Skeletal muscle satellite cell (primary cell): ENCODE measurements around the gene RASSF8.
A peak's percentile ranks its signal among the peaks of the same experiment; 100 is the strongest.

ENCODE experiments used
- H3K27me3 ChIP-seq: 2 replicates; pipeline ENCODE4 v1.7.0; 2013; ENCODE audit warnings: low read length; ENCODE audit not compliant: control insufficient read depth, insufficient read depth
- H3K36me3 ChIP-seq: 2 replicates; pipeline ENCODE4 v1.7.0; 2013; ENCODE audit warnings: mild to moderate bottlenecking, control low read depth, low read length; ENCODE audit not compliant: insufficient read depth
- H3K4me1 ChIP-seq: 2 replicates; pipeline ENCODE4 v1.7.0; 2013; ENCODE audit warnings: low read length; ENCODE audit not compliant: control insufficient read depth, insufficient read depth
- H3K4me2 ChIP-seq: 2 replicates; pipeline ENCODE4 v1.7.0; 2013; ENCODE audit warnings: mild to moderate bottlenecking, low read length
- H3K4me3 ChIP-seq: 2 replicates; pipeline ENCODE4 v1.7.0; 2013; ENCODE audit warnings: low read length
- H3K9ac ChIP-seq: 2 replicates; pipeline ENCODE4 v1.7.0; 2013; ENCODE audit warnings: mild to moderate bottlenecking, low read depth, low read length, moderate library complexity
- H3K9me3 ChIP-seq: replicated peaks from 2 replicates; pipeline ENCODE4 v1.7.0; 2013; ENCODE audit warnings: mild to moderate bottlenecking, control low read depth, low read length

The RASSF8 gene

GRCh38 chr12:26077915-26078702, 119.6 kb downstream of the RASSF8 start:
- Histone ChIP-seq H3K4me2 (no peak overlapping the region), H3K4me3 (no peak overlapping the region), H3K9ac (no peak overlapping the region), H3K4me1 (no peaks in the 10 kb centered on the region), H3K9me3 (no peaks in the 10 kb centered on the region), H3K36me3 (no peaks in the 10 kb centered on the region), H3K27me3 (no peaks in the 10 kb centered on the region)

GRCh38 chr12:26080911-26081310, 122.4 kb downstream of the RASSF8 start:
- H3K36me3 ChIP-seq, result no peaks in the 10 kb centered on the region
- no peak overlapping the region for H3K4me2 ChIP-seq
- no peaks in the 10 kb centered on the region for H3K27me3 ChIP-seq
- no peak overlapping the region for H3K4me3 ChIP-seq
- no peaks in the 10 kb centered on the region for H3K9me3 ChIP-seq
- no peaks in the 10 kb centered on the region for H3K4me1 ChIP-seq
- no peak overlapping the region for H3K9ac ChIP-seq

- Histone ChIP-seq H3K4me1 (no peaks in the 10 kb centered on the region), H3K9ac (no peak overlapping the region), H3K27me3 (no peaks in the 10 kb centered on the region), H3K36me3 (no peaks in the 10 kb centered on the region), H3K4me3 (no peak overlapping the region), H3K4me2 (no peak overlapping the region), H3K9me3 (no peaks in the 10 kb centered on the region)
These were observed 128.5 kb downstream of the RASSF8 start for GRCh38 chr12:26086936-26087335.

- Histone ChIP-seq H3K4me1 (no peaks in the 10 kb centered on the region), H3K27me3 (no peaks in the 10 kb centered on the region), H3K9ac (no peak overlapping the region), H3K9me3 (no peaks in the 10 kb centered on the region), H3K4me2 (no peak overlapping the region), H3K36me3 (no peaks in the 10 kb centered on the region), H3K4me3 (no peak overlapping the region)
These were observed 130.5 kb downstream of the RASSF8 start for GRCh38 chr12:26088998-26089397.

- H3K4me1 ChIP-seq, result no peaks in the 10 kb centered on the region
- H3K9ac ChIP-seq, result no peak overlapping the region
- no peak overlapping the region for H3K4me3 ChIP-seq
- H3K27me3 ChIP-seq, result no peaks in the 10 kb centered on the region
- H3K4me2 ChIP-seq, result no peak overlapping the region
- no peaks in the 10 kb centered on the region for H3K9me3 ChIP-seq
- H3K36me3 ChIP-seq, result no peaks in the 10 kb centered on the region
These were observed 132.5 kb downstream of the RASSF8 start for GRCh38 chr12:26090836-26091510.

- no peaks in the 10 kb centered on the region for H3K9me3 ChIP-seq
- no peaks in the 10 kb centered on the region for H3K4me1 ChIP-seq
- no peaks in the 10 kb centered on the region for H3K36me3 ChIP-seq
- no peak overlapping the region for H3K9ac ChIP-seq
- no peak overlapping the region for H3K4me2 ChIP-seq
- no peak overlapping the region for H3K4me3 ChIP-seq
- H3K27me3 ChIP-seq, result no peaks in the 10 kb centered on the region
These were observed 133.3 kb downstream of the RASSF8 start for GRCh38 chr12:26091822-26092221.

- Histone ChIP-seq H3K9me3 (no peaks in the 10 kb centered on the region), H3K4me1 (peaks cover 4% of the 10 kb centered on the region), H3K4me3 (no peak overlapping the region), H3K9ac (no peak overlapping the region), H3K27me3 (no peaks in the 10 kb centered on the region), H3K4me2 (no peak overlapping the region), H3K36me3 (no peaks in the 10 kb centered on the region)
These were observed 134.0 kb downstream of the RASSF8 start for GRCh38 chr12:26092346-26093105.

GRCh38 chr12:26095186-26095585, 136.7 kb downstream of the RASSF8 start:
- Histone ChIP-seq H3K9me3 (no peaks in the 10 kb centered on the region), H3K9ac (no peak overlapping the region), H3K4me2 (no peak overlapping the region), H3K4me3 (no peak overlapping the region), H3K36me3 (no peaks in the 10 kb centered on the region), H3K27me3 (no peaks in the 10 kb centered on the region), H3K4me1 (peaks cover 7% of the 10 kb centered on the region)

GRCh38 chr12:26096036-26096435, 137.6 kb downstream of the RASSF8 start:
- Histone ChIP-seq H3K4me3 (no peak overlapping the region), H3K4me1 (peaks cover 7% of the 10 kb centered on the region), H3K9me3 (no peaks in the 10 kb centered on the region), H3K4me2 (no peak overlapping the region), H3K27me3 (no peaks in the 10 kb centered on the region), H3K9ac (no peak overlapping the region), H3K36me3 (no peaks in the 10 kb centered on the region)

GRCh38 chr12:26097046-26097878, 138.8 kb downstream of the RASSF8 start:
- H3K4me3 ChIP-seq, result no peak overlapping the region
- peaks cover 7% of the 10 kb centered on the region for H3K4me1 ChIP-seq
- peak overlapping the region; percentile 15 for H3K9ac ChIP-seq
- H3K27me3 ChIP-seq, result no peaks in the 10 kb centered on the region
- peak overlapping the region; percentile 48 for H3K4me2 ChIP-seq
- H3K9me3 ChIP-seq, result no peaks in the 10 kb centered on the region
- no peaks in the 10 kb centered on the region for H3K36me3 ChIP-seq
